ACC112 (cell line): Measurements from ENCODE around the gene BRICD5.

Experiments
- H2AFZ ChIP-seq: fragments of 200-600 bp; sonication (generic); one replicate; pipeline ENCODE4 v1.6.0; 2017; ENCODE audit warnings: antibody characterized with exemption, low read length; ENCODE audit not compliant: unreplicated experiment
- H3K27ac ChIP-seq: fragments of 200-600 bp; sonication (generic); 2 replicates; pipeline ENCODE4 v1.5.1; 2014; ENCODE audit warnings: low read depth, mild to moderate bottlenecking, antibody characterized with exemption, low read length, moderate library complexity
- H3K27me3 ChIP-seq: fragments of 200-600 bp; sonication (generic); 2 replicates; pipeline ENCODE4 v1.6.1; 2014; ENCODE audit warnings: mild to moderate bottlenecking, antibody characterized with exemption, low read length, moderate library complexity, mixed read lengths; ENCODE audit not compliant: insufficient read depth
- H3K36me3 ChIP-seq: fragments of 200-600 bp; sonication (generic); 2 replicates; pipeline ENCODE4 v1.6.1; 2016; ENCODE audit warnings: mild to moderate bottlenecking, antibody characterized with exemption, low read length, moderate library complexity, mixed read lengths; ENCODE audit not compliant: insufficient read depth
- H3K4me1 ChIP-seq: fragments of 200-600 bp; sonication (generic); one replicate; pipeline ENCODE4 v1.6.1; 2016; ENCODE audit warnings: low read length, mixed read lengths; ENCODE audit not compliant: insufficient read depth, unreplicated experiment, control insufficient read depth
- H3K4me3 ChIP-seq: fragments of 200-600 bp; sonication (generic); 2 replicates; pipeline ENCODE4 v1.5.1; 2014; ENCODE audit warnings: mild to moderate bottlenecking, low read depth, low read length
- H3K79me2 ChIP-seq: fragments of 200-600 bp; sonication (generic); one replicate; pipeline ENCODE4 v1.6.0; 2016; ENCODE audit warnings: low read length; ENCODE audit not compliant: control insufficient read depth, unreplicated experiment, insufficient read depth

Gene BRICD5

GRCh38 chr16:2172688-2173335 is 37.9 kb downstream of the BRICD5 start:
- H3K4me3 ChIP-seq = no peak overlapping the region
- peaks cover 12% of the 10 kb centered on the region; the same call in 1 of the 2 replicates for H3K36me3 ChIP-seq
- H3K4me1 ChIP-seq = no peaks in the 10 kb centered on the region
- no peaks in the 10 kb centered on the region for H3K27me3 ChIP-seq
- H3K79me2 ChIP-seq = peaks cover under 1% of the 10 kb centered on the region
- H2AFZ ChIP-seq = no peak overlapping the region
- no peak overlapping the region for H3K27ac ChIP-seq

- H3K36me3 ChIP-seq = peaks cover 10% of the 10 kb centered on the region; the same call in 1 of the 2 replicates
- H3K27me3 ChIP-seq = no peaks in the 10 kb centered on the region
- peaks cover 7% of the 10 kb centered on the region for H3K79me2 ChIP-seq
- H3K27ac ChIP-seq = no peak overlapping the region
- H3K4me1 ChIP-seq = no peaks in the 10 kb centered on the region
- no peak overlapping the region for H2AFZ ChIP-seq
- no peak overlapping the region for H3K4me3 ChIP-seq
Observed at GRCh38 chr16:2171601-2172178, 39.0 kb downstream of the BRICD5 start.

- no peaks in the 10 kb centered on the region for H3K27me3 ChIP-seq
- H3K4me3 ChIP-seq = no peak overlapping the region
- H3K36me3 ChIP-seq = peaks cover 8% of the 10 kb centered on the region; the same call in 1 of the 2 replicates
- H2AFZ ChIP-seq = no peak overlapping the region
- no peaks in the 10 kb centered on the region for H3K4me1 ChIP-seq
- H3K27ac ChIP-seq = no peak overlapping the region
- H3K79me2 ChIP-seq = peaks cover 11% of the 10 kb centered on the region
Observed at GRCh38 chr16:2170587-2171435, 39.9 kb downstream of the BRICD5 start.

GRCh38 chr16:2170080-2170479 is 40.6 kb downstream of the BRICD5 start:
- peaks cover 5% of the 10 kb centered on the region; the same call in 1 of the 2 replicates for H3K36me3 ChIP-seq
- H3K4me3 ChIP-seq = no peak overlapping the region
- H3K27ac ChIP-seq = peak overlapping the region; percentile 19; the same call in 1 of the 2 replicates

GRCh38 chr16:2167068-2167638 is 43.5 kb downstream of the BRICD5 start:
- Histone ChIP-seq H3K36me3 (no peaks in the 10 kb centered on the region), H2AFZ (no peak overlapping the region), H3K27me3 (no peaks in the 10 kb centered on the region), H3K27ac (no peak overlapping the region), H3K4me3 (no peak overlapping the region), H3K4me1 (no peaks in the 10 kb centered on the region), H3K79me2 (peaks cover 32% of the 10 kb centered on the region)

More at GRCh38 chr16:2170080-2170479, 40.6 kb downstream of the BRICD5 start:
- no peak overlapping the region for H2AFZ ChIP-seq
- H3K4me1 ChIP-seq = no peaks in the 10 kb centered on the region
- H3K79me2 ChIP-seq = peaks cover 15% of the 10 kb centered on the region
- H3K27me3 ChIP-seq = no peaks in the 10 kb centered on the region

GRCh38 chr16:2166263-2167067 is 44.2 kb downstream of the BRICD5 start:
- Histone ChIP-seq H3K27ac (no peak overlapping the region), H3K79me2 (peaks cover 39% of the 10 kb centered on the region), H2AFZ (no peak overlapping the region), H3K27me3 (no peaks in the 10 kb centered on the region), H3K36me3 (no peaks in the 10 kb centered on the region), H3K4me3 (no peak overlapping the region), H3K4me1 (peaks cover 5% of the 10 kb centered on the region)

- Histone ChIP-seq H3K36me3 (no peaks in the 10 kb centered on the region), H3K4me3 (no peak overlapping the region), H3K27ac (no peak overlapping the region), H3K4me1 (peaks cover 10% of the 10 kb centered on the region), H2AFZ (no peak overlapping the region), H3K27me3 (no peaks in the 10 kb centered on the region), H3K79me2 (peaks cover 42% of the 10 kb centered on the region)
Observed at GRCh38 chr16:2165861-2166260, 44.8 kb downstream of the BRICD5 start.

GRCh38 chr16:2163211-2163881 is 47.3 kb downstream of the BRICD5 start:
- H2AFZ ChIP-seq = no peak overlapping the region
- H3K79me2 ChIP-seq = peaks cover 59% of the 10 kb centered on the region
- H3K27ac ChIP-seq = no peak overlapping the region
- peaks cover 27% of the 10 kb centered on the region for H3K4me1 ChIP-seq
- H3K4me3 ChIP-seq = no peak overlapping the region
- no peaks in the 10 kb centered on the region for H3K36me3 ChIP-seq
- no peaks in the 10 kb centered on the region for H3K27me3 ChIP-seq

- Histone ChIP-seq H3K36me3 (no peaks in the 10 kb centered on the region), H3K27ac (no peak overlapping the region), H3K4me3 (no peak overlapping the region), H3K27me3 (no peaks in the 10 kb centered on the region), H3K79me2 (peaks cover 64% of the 10 kb centered on the region), H2AFZ (no peak overlapping the region), H3K4me1 (peaks cover 33% of the 10 kb centered on the region)
Observed at GRCh38 chr16:2162676-2163118, 48.0 kb downstream of the BRICD5 start.
